ENCODE data around the gene CLEC16A. TPM values are rescaled to one million over a fixed set of nuclear protein-coding genes. Genes with fewer than 3 reads are reported as not detected.

Gene CLEC16A
- total and polyA plus RNA-seq, 2 experiments from 2014 or later, result 9.9 to 24.1 TPM

DNA sequence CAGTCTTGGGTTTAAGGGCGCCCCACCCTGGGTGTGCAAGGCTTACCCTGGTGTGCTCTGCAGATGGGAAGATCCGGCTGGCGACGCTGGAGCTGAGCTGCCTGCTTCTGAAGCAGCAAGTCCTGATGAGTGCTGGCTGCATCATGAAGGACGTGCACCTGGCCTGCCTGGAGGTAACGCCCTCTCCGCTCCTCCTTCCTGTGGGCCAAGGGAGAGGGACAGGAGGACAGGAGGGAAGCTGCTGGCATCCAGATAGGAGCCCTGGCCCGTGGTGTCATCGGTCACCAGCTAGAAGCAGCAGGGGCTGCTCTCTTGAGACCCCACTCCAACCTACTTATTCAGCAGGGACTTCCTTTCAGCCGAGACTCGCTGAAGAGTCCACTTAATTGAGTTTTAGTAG, 97.8 kb downstream of the CLEC16A start:
- TF ChIP-seq, protein P1, sequence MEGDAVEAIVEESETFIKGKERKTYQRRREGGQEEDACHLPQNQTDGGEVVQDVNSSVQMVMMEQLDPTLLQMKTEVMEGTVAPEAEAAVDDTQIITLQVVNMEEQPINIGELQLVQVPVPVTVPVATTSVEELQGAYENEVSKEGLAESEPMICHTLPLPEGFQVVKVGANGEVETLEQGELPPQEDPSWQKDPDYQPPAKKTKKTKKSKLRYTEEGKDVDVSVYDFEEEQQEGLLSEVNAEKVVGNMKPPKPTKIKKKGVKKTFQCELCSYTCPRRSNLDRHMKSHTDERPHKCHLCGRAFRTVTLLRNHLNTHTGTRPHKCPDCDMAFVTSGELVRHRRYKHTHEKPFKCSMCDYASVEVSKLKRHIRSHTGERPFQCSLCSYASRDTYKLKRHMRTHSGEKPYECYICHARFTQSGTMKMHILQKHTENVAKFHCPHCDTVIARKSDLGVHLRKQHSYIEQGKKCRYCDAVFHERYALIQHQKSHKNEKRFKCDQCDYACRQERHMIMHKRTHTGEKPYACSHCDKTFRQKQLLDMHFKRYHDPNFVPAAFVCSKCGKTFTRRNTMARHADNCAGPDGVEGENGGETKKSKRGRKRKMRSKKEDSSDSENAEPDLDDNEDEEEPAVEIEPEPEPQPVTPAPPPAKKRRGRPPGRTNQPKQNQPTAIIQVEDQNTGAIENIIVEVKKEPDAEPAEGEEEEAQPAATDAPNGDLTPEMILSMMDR (conservative IDR thresholded peaks at IDR 0.05; ENCODE audit: low read depth in 2 of 2), result no peak
- TF ChIP-seq CREB1 (CRISPR knock-in tag; IDR thresholded peaks at IDR 0.05; ENCODE audit: low read depth) (no peak), ZNF331 (CRISPR knock-in tag; IDR thresholded peaks at IDR 0.05; ENCODE audit: low read depth) (no peak)
- TF ChIP-seq, protein P2, sequence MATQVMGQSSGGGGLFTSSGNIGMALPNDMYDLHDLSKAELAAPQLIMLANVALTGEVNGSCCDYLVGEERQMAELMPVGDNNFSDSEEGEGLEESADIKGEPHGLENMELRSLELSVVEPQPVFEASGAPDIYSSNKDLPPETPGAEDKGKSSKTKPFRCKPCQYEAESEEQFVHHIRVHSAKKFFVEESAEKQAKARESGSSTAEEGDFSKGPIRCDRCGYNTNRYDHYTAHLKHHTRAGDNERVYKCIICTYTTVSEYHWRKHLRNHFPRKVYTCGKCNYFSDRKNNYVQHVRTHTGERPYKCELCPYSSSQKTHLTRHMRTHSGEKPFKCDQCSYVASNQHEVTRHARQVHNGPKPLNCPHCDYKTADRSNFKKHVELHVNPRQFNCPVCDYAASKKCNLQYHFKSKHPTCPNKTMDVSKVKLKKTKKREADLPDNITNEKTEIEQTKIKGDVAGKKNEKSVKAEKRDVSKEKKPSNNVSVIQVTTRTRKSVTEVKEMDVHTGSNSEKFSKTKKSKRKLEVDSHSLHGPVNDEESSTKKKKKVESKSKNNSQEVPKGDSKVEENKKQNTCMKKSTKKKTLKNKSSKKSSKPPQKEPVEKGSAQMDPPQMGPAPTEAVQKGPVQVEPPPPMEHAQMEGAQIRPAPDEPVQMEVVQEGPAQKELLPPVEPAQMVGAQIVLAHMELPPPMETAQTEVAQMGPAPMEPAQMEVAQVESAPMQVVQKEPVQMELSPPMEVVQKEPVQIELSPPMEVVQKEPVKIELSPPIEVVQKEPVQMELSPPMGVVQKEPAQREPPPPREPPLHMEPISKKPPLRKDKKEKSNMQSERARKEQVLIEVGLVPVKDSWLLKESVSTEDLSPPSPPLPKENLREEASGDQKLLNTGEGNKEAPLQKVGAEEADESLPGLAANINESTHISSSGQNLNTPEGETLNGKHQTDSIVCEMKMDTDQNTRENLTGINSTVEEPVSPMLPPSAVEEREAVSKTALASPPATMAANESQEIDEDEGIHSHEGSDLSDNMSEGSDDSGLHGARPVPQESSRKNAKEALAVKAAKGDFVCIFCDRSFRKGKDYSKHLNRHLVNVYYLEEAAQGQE (IDR thresholded peaks at IDR 0.05; ENCODE audit: unreplicated experiment), result no peak

DNA sequence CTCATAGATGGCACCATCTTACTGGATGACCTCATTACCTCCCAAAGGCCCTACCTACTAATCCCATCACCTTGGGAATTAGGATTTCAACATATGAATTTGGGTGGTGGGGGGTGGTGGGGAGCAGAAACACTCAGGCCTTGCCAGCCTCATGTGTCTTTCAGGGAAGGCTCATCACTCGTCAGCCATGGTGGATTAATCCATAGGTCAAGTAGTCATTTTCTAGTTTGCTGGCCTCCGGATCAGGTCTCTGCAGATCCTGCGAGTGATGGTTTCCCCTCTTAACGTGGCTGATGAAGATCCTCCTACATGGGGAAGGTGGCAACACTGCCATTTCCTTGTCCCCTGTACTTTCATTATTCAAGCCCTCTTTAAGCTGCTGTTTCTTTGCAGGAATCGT, 101.1 kb downstream of the CLEC16A start:
- H3K36me3 Mint-ChIP-seq (ENCODE audit: low read depth), result 0 out of 3 replicates have a peak, but pooled peaks cover 3% of the 10 kb centered on the region
- no peak overlapping the region for H3K4me3 Mint-ChIP-seq
- no peak for ATAC-seq
- TF ChIP-seq POLR2AphosphoS5 (IDR thresholded peaks at IDR 0.05; ENCODE audit: low read depth), result no peak
- no peak for TF ChIP-seq STAT1 (IDR thresholded peaks at IDR 0.05; ENCODE audit: unreplicated experiment)
- TF ChIP-seq, protein P3, sequence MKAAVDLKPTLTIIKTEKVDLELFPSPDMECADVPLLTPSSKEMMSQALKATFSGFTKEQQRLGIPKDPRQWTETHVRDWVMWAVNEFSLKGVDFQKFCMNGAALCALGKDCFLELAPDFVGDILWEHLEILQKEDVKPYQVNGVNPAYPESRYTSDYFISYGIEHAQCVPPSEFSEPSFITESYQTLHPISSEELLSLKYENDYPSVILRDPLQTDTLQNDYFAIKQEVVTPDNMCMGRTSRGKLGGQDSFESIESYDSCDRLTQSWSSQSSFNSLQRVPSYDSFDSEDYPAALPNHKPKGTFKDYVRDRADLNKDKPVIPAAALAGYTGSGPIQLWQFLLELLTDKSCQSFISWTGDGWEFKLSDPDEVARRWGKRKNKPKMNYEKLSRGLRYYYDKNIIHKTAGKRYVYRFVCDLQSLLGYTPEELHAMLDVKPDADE (IDR thresholded peaks at IDR 0.05), result no peak
- no peak for TF ChIP-seq EZH2 (IDR thresholded peaks at IDR 0.05; ENCODE audit: low read depth, unreplicated experiment)
- TF ChIP-seq, protein P4, sequence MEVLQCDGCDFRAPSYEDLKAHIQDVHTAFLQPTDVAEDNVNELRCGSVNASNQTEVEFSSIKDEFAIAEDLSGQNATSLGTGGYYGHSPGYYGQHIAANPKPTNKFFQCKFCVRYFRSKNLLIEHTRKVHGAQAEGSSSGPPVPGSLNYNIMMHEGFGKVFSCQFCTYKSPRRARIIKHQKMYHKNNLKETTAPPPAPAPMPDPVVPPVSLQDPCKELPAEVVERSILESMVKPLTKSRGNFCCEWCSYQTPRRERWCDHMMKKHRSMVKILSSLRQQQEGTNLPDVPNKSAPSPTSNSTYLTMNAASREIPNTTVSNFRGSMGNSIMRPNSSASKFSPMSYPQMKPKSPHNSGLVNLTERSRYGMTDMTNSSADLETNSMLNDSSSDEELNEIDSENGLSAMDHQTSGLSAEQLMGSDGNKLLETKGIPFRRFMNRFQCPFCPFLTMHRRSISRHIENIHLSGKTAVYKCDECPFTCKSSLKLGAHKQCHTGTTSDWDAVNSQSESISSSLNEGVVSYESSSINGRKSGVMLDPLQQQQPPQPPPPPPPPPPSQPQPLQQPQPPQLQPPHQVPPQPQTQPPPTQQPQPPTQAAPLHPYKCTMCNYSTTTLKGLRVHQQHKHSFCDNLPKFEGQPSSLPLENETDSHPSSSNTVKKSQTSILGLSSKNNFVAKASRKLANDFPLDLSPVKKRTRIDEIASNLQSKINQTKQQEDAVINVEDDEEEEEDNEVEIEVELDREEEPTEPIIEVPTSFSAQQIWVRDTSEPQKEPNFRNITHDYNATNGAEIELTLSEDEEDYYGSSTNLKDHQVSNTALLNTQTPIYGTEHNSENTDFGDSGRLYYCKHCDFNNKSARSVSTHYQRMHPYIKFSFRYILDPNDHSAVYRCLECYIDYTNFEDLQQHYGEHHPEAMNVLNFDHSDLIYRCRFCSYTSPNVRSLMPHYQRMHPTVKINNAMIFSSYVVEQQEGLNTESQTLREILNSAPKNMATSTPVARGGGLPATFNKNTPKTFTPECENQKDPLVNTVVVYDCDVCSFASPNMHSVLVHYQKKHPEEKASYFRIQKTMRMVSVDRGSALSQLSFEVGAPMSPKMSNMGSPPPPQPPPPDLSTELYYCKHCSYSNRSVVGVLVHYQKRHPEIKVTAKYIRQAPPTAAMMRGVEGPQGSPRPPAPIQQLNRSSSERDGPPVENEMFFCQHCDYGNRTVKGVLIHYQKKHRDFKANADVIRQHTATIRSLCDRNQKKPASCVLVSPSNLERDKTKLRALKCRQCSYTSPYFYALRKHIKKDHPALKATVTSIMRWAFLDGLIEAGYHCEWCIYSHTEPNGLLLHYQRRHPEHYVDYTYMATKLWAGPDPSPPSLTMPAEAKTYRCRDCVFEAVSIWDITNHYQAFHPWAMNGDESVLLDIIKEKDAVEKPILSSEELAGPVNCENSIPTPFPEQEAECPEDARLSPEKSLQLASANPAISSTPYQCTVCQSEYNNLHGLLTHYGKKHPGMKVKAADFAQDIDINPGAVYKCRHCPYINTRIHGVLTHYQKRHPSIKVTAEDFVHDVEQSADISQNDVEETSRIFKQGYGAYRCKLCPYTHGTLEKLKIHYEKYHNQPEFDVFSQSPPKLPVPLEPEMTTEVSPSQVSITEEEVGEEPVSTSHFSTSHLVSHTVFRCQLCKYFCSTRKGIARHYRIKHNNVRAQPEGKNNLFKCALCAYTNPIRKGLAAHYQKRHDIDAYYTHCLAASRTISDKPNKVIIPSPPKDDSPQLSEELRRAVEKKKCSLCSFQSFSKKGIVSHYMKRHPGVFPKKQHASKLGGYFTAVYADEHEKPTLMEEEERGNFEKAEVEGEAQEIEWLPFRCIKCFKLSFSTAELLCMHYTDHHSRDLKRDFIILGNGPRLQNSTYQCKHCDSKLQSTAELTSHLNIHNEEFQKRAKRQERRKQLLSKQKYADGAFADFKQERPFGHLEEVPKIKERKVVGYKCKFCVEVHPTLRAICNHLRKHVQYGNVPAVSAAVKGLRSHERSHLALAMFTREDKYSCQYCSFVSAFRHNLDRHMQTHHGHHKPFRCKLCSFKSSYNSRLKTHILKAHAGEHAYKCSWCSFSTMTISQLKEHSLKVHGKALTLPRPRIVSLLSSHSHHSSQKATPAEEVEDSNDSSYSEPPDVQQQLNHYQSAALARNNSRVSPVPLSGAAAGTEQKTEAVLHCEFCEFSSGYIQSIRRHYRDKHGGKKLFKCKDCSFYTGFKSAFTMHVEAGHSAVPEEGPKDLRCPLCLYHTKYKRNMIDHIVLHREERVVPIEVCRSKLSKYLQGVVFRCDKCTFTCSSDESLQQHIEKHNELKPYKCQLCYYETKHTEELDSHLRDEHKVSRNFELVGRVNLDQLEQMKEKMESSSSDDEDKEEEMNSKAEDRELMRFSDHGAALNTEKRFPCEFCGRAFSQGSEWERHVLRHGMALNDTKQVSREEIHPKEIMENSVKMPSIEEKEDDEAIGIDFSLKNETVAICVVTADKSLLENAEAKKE (CRISPR knock-in tag; IDR thresholded peaks at IDR 0.05), result no peak
- TF ChIP-seq ZNF331 (CRISPR knock-in tag; IDR thresholded peaks at IDR 0.05; ENCODE audit: low read depth), result no peak

More for the DNA sequence above, 97.8 kb downstream of the CLEC16A start:
- Histone ChIP-seq H3F3A (replicated peaks; ENCODE audit: low read depth) (no peaks in the 10 kb centered on the region), H3K36me3 (ENCODE audit: insufficient read depth) (0 out of 2 replicates have a peak, but pooled peaks cover 3% of the 10 kb centered on the region), H3K4me2 (no peak overlapping the region), H4K20me1 (replicated peaks; ENCODE audit: insufficient read depth) (no peaks in the 10 kb centered on the region), H3K79me2 (replicated peaks; ENCODE audit: insufficient read depth) (no peaks in the 10 kb centered on the region), H3K9me2 (ENCODE audit: insufficient read depth) (no peaks in the 10 kb centered on the region), H3K27ac (ENCODE audit: low read depth) (no peak overlapping the region), H3K27me3 (ENCODE audit: insufficient read depth) (no peaks in the 10 kb centered on the region), H3K4me3 (no peak overlapping the region), H3K4me1 (ENCODE audit: insufficient read depth) (no peaks in the 10 kb centered on the region), H2AFZ (no peak overlapping the region)
- no peak overlapping the region for H3K4me3 Mint-ChIP-seq
- peaks cover 6% of the 10 kb centered on the region; the same call in 1 of the 3 replicates for H3K4me1 Mint-ChIP-seq
- H3K27ac Mint-ChIP-seq, result no peak overlapping the region
- DNase-seq (ENCODE audit: low spot score), result no peak
- H3K27me3 Mint-ChIP-seq (ENCODE audit: insufficient read depth, low read depth, poor library complexity), result peaks cover 9% of the 10 kb centered on the region
- no peak for ATAC-seq
- 0 out of 3 replicates have a peak, but pooled peaks cover 3% of the 10 kb centered on the region for H3K36me3 Mint-ChIP-seq (ENCODE audit: low read depth)
- H3K9me3 Mint-ChIP-seq, result no peaks in the 10 kb centered on the region

More for the DNA sequence above, 101.1 kb downstream of the CLEC16A start:
- Histone ChIP-seq H3K27me3 (ENCODE audit: insufficient read depth) (no peaks in the 10 kb centered on the region), H3K4me3 (no peak overlapping the region), H4K20me1 (replicated peaks; ENCODE audit: insufficient read depth) (no peaks in the 10 kb centered on the region), H2AFZ (no peak overlapping the region), H3F3A (replicated peaks; ENCODE audit: low read depth) (no peaks in the 10 kb centered on the region), H3K4me2 (no peak overlapping the region), H3K36me3 (ENCODE audit: insufficient read depth) (0 out of 2 replicates have a peak, but pooled peaks cover 3% of the 10 kb centered on the region), H3K79me2 (replicated peaks; ENCODE audit: insufficient read depth) (no peaks in the 10 kb centered on the region), H3K9me2 (ENCODE audit: insufficient read depth) (no peaks in the 10 kb centered on the region), H3K27ac (ENCODE audit: low read depth) (no peak overlapping the region), H3K4me1 (ENCODE audit: insufficient read depth) (no peaks in the 10 kb centered on the region)
- Mint-ChIP-seq H3K27me3 (ENCODE audit: insufficient read depth, low read depth, poor library complexity) (peaks cover 14% of the 10 kb centered on the region), H3K4me1 (peaks cover 13% of the 10 kb centered on the region; the same call in 1 of the 3 replicates), H3K9me3 (no peaks in the 10 kb centered on the region), H3K27ac (no peak overlapping the region)
- no peak for DNase-seq (ENCODE audit: low spot score)

All from GM23338 (cell line).